ENCODE results near the gene MFAP2. TPM values are rescaled to one million over a fixed set of nuclear protein-coding genes. Genes with fewer than 3 reads are reported as not detected.

Gene MFAP2
- total and polyA plus RNA-seq, 3 donors from 2014 or later = 7.9 to 22.0 (median 18.7) TPM

DNA sequence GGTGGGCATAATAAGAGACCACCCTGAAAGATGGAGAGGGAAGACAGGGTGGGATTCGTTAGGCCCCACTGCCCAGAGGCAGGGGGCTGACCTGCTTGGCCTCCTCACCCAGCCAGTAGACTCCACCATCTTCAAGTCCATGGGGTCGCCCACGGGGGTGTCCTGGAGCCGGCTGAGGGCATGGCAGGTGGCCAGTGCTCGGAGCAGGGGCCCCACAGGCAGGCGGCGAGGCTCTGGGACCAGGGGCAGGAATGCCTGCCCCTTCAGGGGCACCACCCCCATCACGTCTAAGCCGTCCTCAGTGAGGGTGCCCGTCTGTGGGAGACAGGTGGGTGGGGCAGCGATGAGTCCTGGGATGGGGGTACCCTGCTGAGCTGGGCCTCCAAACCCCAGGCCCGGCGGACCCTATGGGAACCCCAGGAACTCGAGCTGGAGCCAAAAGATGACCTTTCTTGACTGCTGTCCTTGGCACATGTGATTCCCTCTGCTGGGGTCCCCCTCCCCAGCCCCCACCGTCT lies 13.2 kb upstream of the MFAP2 start:
- intact Hi-C loops (cut with DNase I; ENCODE audit: low total_unique reads) = no loop called here
- H3K36me3 ChIP-seq (ENCODE audit: low read depth, missing control alignments) = no peaks in the 10 kb centered on the region
- no peaks in the 10 kb centered on the region for H3K4me1 ChIP-seq
- H3K27me3 ChIP-seq = no peaks in the 10 kb centered on the region
- TF ChIP-seq, protein P1, sequence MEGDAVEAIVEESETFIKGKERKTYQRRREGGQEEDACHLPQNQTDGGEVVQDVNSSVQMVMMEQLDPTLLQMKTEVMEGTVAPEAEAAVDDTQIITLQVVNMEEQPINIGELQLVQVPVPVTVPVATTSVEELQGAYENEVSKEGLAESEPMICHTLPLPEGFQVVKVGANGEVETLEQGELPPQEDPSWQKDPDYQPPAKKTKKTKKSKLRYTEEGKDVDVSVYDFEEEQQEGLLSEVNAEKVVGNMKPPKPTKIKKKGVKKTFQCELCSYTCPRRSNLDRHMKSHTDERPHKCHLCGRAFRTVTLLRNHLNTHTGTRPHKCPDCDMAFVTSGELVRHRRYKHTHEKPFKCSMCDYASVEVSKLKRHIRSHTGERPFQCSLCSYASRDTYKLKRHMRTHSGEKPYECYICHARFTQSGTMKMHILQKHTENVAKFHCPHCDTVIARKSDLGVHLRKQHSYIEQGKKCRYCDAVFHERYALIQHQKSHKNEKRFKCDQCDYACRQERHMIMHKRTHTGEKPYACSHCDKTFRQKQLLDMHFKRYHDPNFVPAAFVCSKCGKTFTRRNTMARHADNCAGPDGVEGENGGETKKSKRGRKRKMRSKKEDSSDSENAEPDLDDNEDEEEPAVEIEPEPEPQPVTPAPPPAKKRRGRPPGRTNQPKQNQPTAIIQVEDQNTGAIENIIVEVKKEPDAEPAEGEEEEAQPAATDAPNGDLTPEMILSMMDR (IDR thresholded peaks at IDR 0.05) = no peak
- no peak for TF ChIP-seq POLR2A (IDR thresholded peaks at IDR 0.05)
- no peak for DNase-seq
- no peak overlapping the region for H3K27ac ChIP-seq
- no peaks in the 10 kb centered on the region for H3K9me3 ChIP-seq
- no peak overlapping the region for H3K4me3 ChIP-seq
- 92 to 93% methylated on average over 10 to 15 of the region's 15 CpGs for WGBS, 2 donors

DNA sequence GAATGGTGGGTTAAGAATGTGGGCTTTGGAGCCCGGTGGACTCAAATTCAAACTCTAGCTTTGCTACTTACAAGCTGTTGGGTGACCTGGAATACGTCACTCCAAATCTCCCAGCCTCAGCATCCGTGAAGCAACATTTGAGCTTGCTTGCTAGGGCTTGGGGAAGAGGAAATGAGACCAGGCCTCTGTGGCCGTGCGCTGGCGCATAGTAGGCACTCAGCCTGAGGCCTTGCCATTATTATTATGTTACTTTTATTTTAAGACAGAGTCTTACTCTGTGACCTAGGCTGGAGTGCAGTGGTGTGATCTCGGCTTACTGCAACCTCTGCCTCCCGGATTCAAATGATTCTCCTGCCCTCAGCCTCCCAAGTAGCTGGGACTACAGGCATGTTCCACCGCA lies 12.3 kb upstream of the MFAP2 start:
- intact Hi-C loops (cut with DNase I; ENCODE audit: low total_unique reads) = no loop called here
- no peak for DNase-seq
- 92 to 99% methylated on average over 8 to 9 of the region's 9 CpGs for WGBS, 2 donors
- Histone ChIP-seq H3K9me3 (no peaks in the 10 kb centered on the region), H3K27me3 (no peaks in the 10 kb centered on the region), H3K36me3 (ENCODE audit: low read depth, missing control alignments) (no peaks in the 10 kb centered on the region), H3K4me3 (no peak overlapping the region), H3K4me1 (no peaks in the 10 kb centered on the region), H3K27ac (no peak overlapping the region)
- no peak for TF ChIP-seq POLR2A (IDR thresholded peaks at IDR 0.05)
- TF ChIP-seq, protein P1 (IDR thresholded peaks at IDR 0.05) = no peak

DNA sequence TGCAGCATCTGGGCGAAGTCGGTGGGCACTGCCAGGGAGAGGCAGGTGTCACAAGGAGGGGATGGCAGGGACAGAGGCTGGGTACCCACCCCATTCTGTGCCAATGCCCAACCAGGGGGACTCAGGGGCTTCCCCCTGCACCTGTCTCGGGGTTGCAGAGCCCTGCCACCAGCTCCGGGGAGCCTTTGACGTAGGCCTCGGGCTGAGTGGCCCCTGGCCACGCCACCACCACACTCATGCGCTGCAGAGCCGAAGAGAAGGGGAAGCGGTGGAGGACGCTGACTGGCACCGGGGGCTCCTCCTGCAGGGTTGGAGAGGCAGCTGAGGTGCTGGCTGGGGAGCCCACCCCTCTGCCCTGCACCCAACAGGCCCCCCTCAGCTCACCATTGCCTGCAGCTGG lies 11.7 kb upstream of the MFAP2 start:
- H3K27me3 ChIP-seq = no peaks in the 10 kb centered on the region
- no peaks in the 10 kb centered on the region for H3K36me3 ChIP-seq (ENCODE audit: low read depth, missing control alignments)
- H3K9me3 ChIP-seq = no peaks in the 10 kb centered on the region
- no peaks in the 10 kb centered on the region for H3K4me1 ChIP-seq
- no peak overlapping the region for H3K27ac ChIP-seq
- no peak overlapping the region for H3K4me3 ChIP-seq
- no peak for TF ChIP-seq POLR2A (IDR thresholded peaks at IDR 0.05)
- TF ChIP-seq, protein P1 (IDR thresholded peaks at IDR 0.05) = no peak
- WGBS, 2 donors = 95% methylated on average over 11 of the region's 12 CpGs; no CpG with 5 or more reads in 1 of the 2 donors
- intact Hi-C loops (cut with DNase I; ENCODE audit: low total_unique reads) = no loop called here
- no peak for DNase-seq

DNA sequence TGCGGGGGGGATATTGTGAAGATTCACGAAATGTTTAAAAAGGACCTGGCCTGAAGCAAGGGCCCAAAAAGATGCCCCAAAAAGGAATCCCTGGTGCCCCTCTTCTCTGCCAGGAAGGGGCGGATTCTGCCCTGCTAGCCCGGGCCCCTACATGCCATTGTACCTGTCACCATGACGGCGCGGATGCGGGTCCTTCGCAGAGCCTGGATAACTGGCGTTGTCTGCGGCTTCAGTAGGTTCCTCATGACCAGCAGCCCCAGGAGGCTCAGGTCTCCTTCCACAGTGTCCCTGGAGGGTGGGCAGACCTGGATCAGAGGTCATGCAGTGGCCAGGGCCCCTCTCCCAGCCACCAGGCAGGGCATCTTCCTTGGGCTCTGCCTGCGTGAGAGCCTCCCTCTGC lies 11.2 kb upstream of the MFAP2 start:
- Histone ChIP-seq H3K27ac (no peak overlapping the region), H3K27me3 (no peaks in the 10 kb centered on the region), H3K4me3 (no peak overlapping the region), H3K4me1 (no peaks in the 10 kb centered on the region), H3K9me3 (no peaks in the 10 kb centered on the region), H3K36me3 (ENCODE audit: low read depth, missing control alignments) (no peaks in the 10 kb centered on the region)
- 95 to 98% methylated on average over 7 to 12 of the region's 12 CpGs for WGBS, 2 donors
- intact Hi-C loops (cut with DNase I; ENCODE audit: low total_unique reads) = no loop called here
- DNase-seq = no peak
- TF ChIP-seq, protein P1 (IDR thresholded peaks at IDR 0.05) = no peak
- TF ChIP-seq POLR2A (IDR thresholded peaks at IDR 0.05) = no peak

DNA sequence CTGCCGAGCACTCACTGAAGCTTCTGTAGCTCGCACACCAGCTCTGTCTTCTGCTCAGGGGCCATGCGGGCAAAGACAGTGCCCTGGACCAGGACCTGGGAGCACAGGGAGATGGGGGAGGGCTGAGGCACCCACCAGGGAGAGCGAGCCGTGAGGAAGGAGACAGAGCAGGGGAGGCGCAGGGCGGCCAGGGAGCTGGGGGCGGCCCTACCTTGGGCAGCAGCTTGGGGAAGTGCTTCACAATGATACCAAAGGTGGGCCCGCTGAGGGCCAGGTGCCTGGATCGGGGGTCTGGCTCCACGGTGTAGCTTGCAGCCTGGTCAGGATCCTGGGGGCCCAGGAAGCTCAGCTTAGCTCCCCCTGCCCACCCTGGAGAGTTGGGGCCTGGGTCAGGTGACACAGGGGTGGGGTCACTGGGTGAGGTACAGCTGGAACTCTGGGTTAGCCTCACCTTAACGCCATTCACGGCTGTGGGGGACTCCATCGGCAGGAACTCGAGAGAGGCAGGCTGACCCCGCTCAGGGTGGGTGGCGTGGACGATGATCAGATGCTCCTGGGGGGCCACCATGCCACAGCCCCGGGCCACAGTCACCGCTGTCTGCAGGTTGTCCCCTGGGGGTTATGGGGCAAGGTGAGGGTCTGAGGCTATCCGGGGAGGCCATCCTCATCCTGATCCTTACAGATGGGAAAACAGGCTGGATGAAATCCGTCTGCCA lies 9.4 kb upstream of the MFAP2 start:
- Histone ChIP-seq H3K4me1 (no peaks in the 10 kb centered on the region), H3K9me3 (no peaks in the 10 kb centered on the region), H3K4me3 (no peak overlapping the region), H3K27ac (no peak overlapping the region), H3K36me3 (ENCODE audit: low read depth, missing control alignments) (no peaks in the 10 kb centered on the region), H3K27me3 (no peaks in the 10 kb centered on the region)
- intact Hi-C loops (cut with DNase I; ENCODE audit: low total_unique reads) = no loop called here
- TF ChIP-seq, protein P1 (IDR thresholded peaks at IDR 0.05) = no peak
- TF ChIP-seq POLR2A (IDR thresholded peaks at IDR 0.05) = no peak
- no peak for DNase-seq
- WGBS, 2 donors = 93 to 95% methylated on average over 12 to 22 of the region's 22 CpGs
